Vagina (tissue), 2 donors: ENCODE data around the gene RNF135. TPM values are rescaled to one million over a fixed set of nuclear protein-coding genes. Genes with fewer than 3 reads are reported as not detected.
"Not testable (repeated sequence)": the region's sequence is repeated elsewhere in the genome, so short reads cannot be mapped to it uniquely, and the experiment has no call there.

Experiments used
- DNase-seq, 2 donors: peaks; one replicate each; pipeline ENCODE4 v3.0.0-alpha.2; 2017; ENCODE audit errors: extremely low spot score in 2 of 2
- H3K27ac ChIP-seq: fragments of 200-600 bp; sonication (generic); one replicate; pipeline ENCODE4 v1.5.1; 2019
- H3K27me3 ChIP-seq: fragments of 200-600 bp; sonication (generic); one replicate; pipeline ENCODE4 v1.5.1; 2019
- H3K36me3 ChIP-seq, 2 donors: fragments of 200-600 bp; sonication (generic); one replicate each; pipeline ENCODE4 v1.5.1; 2017 to 2019
- H3K4me1 ChIP-seq: fragments of 200-600 bp; sonication (generic); one replicate; pipeline ENCODE4 v1.5.1; 2019
- H3K4me3 ChIP-seq, 2 donors: fragments of 200-600 bp; sonication (generic); 1 replicate in 1 of 2; 2 replicates in 1 of 2; pipeline ENCODE4 v1.5.1; 2016 to 2019
- H3K9me3 ChIP-seq: fragments of 200-600 bp; sonication (generic); one replicate; pipeline ENCODE4 v1.5.1; 2019
- CTCF ChIP-seq, 3 experiments: fragments of 450-650 bp in 2 of 3; fragments of 200-600 bp in 1 of 3; sonication (generic) in 1 of 3; IDR thresholded peaks; one replicate each; pipeline ENCODE4 v1.5.1; 2017 to 2019; ENCODE audit warnings: antibody characterized with exemption in 3 of 3, mild to moderate bottlenecking in 2 of 3, moderate library complexity in 2 of 3
- POLR2A ChIP-seq, 2 donors: fragments of 450-650 bp; IDR thresholded peaks; one replicate each; pipeline ENCODE4 v1.6.1; 2017; ENCODE audit warnings: antibody characterized with exemption in 2 of 2, mild to moderate bottlenecking in 2 of 2, moderate library complexity in 2 of 2
- POLR2AphosphoS5 ChIP-seq, 2 donors: sonication (generic); formaldehyde crosslinking; IDR thresholded peaks; one replicate each; pipeline ENCODE4 v1.9.0; 2017; ENCODE audit warnings: antibody characterized with exemption in 2 of 2, mild to moderate bottlenecking in 2 of 2, low read depth in 1 of 2; ENCODE audit not compliant: insufficient read depth in 1 of 2
- intact Hi-C: fragments of 100-400 bp; cut with DNase I; formaldehyde crosslinking; loops from one replicate; pipeline ENCODE4 v1.15.1; 2023
- total RNA-seq: library from RNA; depleted of rRNA; stranded (reverse); fragments of >200 nt; gene quantifications from one replicate; pipeline ENCODE4 v1.2.3, GENCODE V29; 2016

Gene RNF135
- total RNA-seq, 1 donor from 2014 or later: 21.1 TPM

GRCh38 chr17:30964876-30965275 lies 6.0 kb upstream of the RNF135 start:
- no peak for DNase-seq
- no peaks in the 10 kb centered on the region for H3K9me3 ChIP-seq
- no peak for TF ChIP-seq POLR2A (IDR thresholded peaks at IDR 0.05)
- no peak for TF ChIP-seq CTCF (IDR thresholded peaks at IDR 0.05)
- no peak for TF ChIP-seq POLR2AphosphoS5 (IDR thresholded peaks at IDR 0.05; ENCODE audit: insufficient read depth in 1 of 2, low read depth in 1 of 2)
- no peaks in the 10 kb centered on the region for H3K36me3 ChIP-seq
- peaks cover 4% of the 10 kb centered on the region for H3K4me1 ChIP-seq
- no peak overlapping the region for H3K4me3 ChIP-seq
- intact Hi-C loops: no loop called here
- no peaks in the 10 kb centered on the region for H3K27me3 ChIP-seq
- no peak overlapping the region for H3K27ac ChIP-seq

GRCh38 chr17:30965686-30966085 lies 5.2 kb upstream of the RNF135 start:
- no peak overlapping the region for H3K4me3 ChIP-seq
- TF ChIP-seq POLR2AphosphoS5 (IDR thresholded peaks at IDR 0.05; ENCODE audit: insufficient read depth in 1 of 2, low read depth in 1 of 2): no peak
- TF ChIP-seq CTCF (IDR thresholded peaks at IDR 0.05): no peak
- TF ChIP-seq POLR2A (IDR thresholded peaks at IDR 0.05): no peak
- no peak for DNase-seq
- H3K36me3 ChIP-seq: no peaks in the 10 kb centered on the region
- intact Hi-C loops: no loop called here
- H3K27ac ChIP-seq: no peak overlapping the region
- H3K4me1 ChIP-seq: peaks cover 11% of the 10 kb centered on the region
- no peaks in the 10 kb centered on the region for H3K27me3 ChIP-seq
- no peaks in the 10 kb centered on the region for H3K9me3 ChIP-seq

GRCh38 chr17:30967911-30968310 lies 2.9 kb upstream of the RNF135 start:
- H3K27me3 ChIP-seq, H3K4me3 ChIP-seq, H3K27ac ChIP-seq, H3K36me3 ChIP-seq, DNase-seq, H3K9me3 ChIP-seq, intact Hi-C loops: not testable (repeated sequence)
- H3K4me1 ChIP-seq: peaks cover 11% of the 10 kb centered on the region

- intact Hi-C loops: loop anchor here (2.0 kb wide), 1 partner anchor 63 kb away; the partner anchor contains the start of gene TEFM
- Histone ChIP-seq H3K27ac (peak overlapping the region; percentile 97), H3K4me1 (peaks cover 14% of the 10 kb centered on the region), H3K4me3 (peak overlapping the region; percentile 72 to 80), H3K9me3 (no peaks in the 10 kb centered on the region), H3K36me3 (no peaks in the 10 kb centered on the region), H3K27me3 (no peaks in the 10 kb centered on the region)
- TF ChIP-seq CTCF (IDR thresholded peaks at IDR 0.05): no peak
- DNase-seq: no peak
Measured at GRCh38 chr17:30969989-30970830, 629 bp upstream of the RNF135 start.

GRCh38 chr17:30975042-30975820 lies 4.4 kb downstream of the RNF135 start:
- Histone ChIP-seq H3K27ac (no peak overlapping the region), H3K27me3 (no peaks in the 10 kb centered on the region), H3K9me3 (no peaks in the 10 kb centered on the region), H3K4me3 (no peak overlapping the region), H3K36me3 (no peaks in the 10 kb centered on the region), H3K4me1 (peaks cover 7% of the 10 kb centered on the region)
- TF ChIP-seq POLR2AphosphoS5 (IDR thresholded peaks at IDR 0.05; ENCODE audit: insufficient read depth in 1 of 2, low read depth in 1 of 2): no peak
- TF ChIP-seq POLR2A (IDR thresholded peaks at IDR 0.05): no peak
- no peak for TF ChIP-seq CTCF (IDR thresholded peaks at IDR 0.05)
- intact Hi-C loops: no loop called here
- DNase-seq: no peak

GRCh38 chr17:30979919-30980318 lies 9.1 kb downstream of the RNF135 start:
- DNase-seq, H3K4me1 ChIP-seq, H3K27ac ChIP-seq, intact Hi-C loops, H3K4me3 ChIP-seq, H3K27me3 ChIP-seq, H3K36me3 ChIP-seq, H3K9me3 ChIP-seq: not testable (repeated sequence)
